ENCODE results near the gene SMYD3.

The SMYD3 gene

GRCh38 chr1:245931450-245931849 lies 575.6 kb downstream of the SMYD3 start:
- H3K36me3 ChIP-seq (ENCODE audit: control insufficient read depth in 1 of 2, insufficient read depth in 2 of 2, low read length in 2 of 2): peaks cover 0 to 5% of the 10 kb centered on the region in 2 donors
- H3K4me3 ChIP-seq (ENCODE audit: low read depth in 1 of 2, low read length in 2 of 2): no peak overlapping the region
- H3K27me3 ChIP-seq (ENCODE audit: low read depth, low read length): no peaks in the 10 kb centered on the region
- H3K4me1 ChIP-seq (ENCODE audit: control insufficient read depth in 1 of 2, insufficient read depth in 2 of 2, low read length in 2 of 2): peaks cover 0 to 6% of the 10 kb centered on the region in 2 donors
- no peaks in the 10 kb centered on the region for H3K9me3 ChIP-seq (ENCODE audit: control insufficient read depth in 1 of 2, low read length in 2 of 2)
- no peak overlapping the region for H3K27ac ChIP-seq (ENCODE audit: low read length)

- no peaks in the 10 kb centered on the region for H3K9me3 ChIP-seq (ENCODE audit: control insufficient read depth in 1 of 2, low read length in 2 of 2)
- peaks cover 0 to 5% of the 10 kb centered on the region in 2 donors for H3K36me3 ChIP-seq (ENCODE audit: control insufficient read depth in 1 of 2, insufficient read depth in 2 of 2, low read length in 2 of 2)
- H3K4me1 ChIP-seq (ENCODE audit: control insufficient read depth in 1 of 2, insufficient read depth in 2 of 2, low read length in 2 of 2): peaks cover 0 to 6% of the 10 kb centered on the region in 2 donors
- H3K27ac ChIP-seq (ENCODE audit: low read length): no peak overlapping the region
- H3K4me3 ChIP-seq (ENCODE audit: low read depth in 1 of 2, low read length in 2 of 2): no peak overlapping the region
- H3K27me3 ChIP-seq (ENCODE audit: low read depth, low read length): no peaks in the 10 kb centered on the region
Observed at GRCh38 chr1:245929224-245929623, 577.9 kb downstream of the SMYD3 start.

- Histone ChIP-seq H3K4me1 (ENCODE audit: control insufficient read depth in 1 of 2, insufficient read depth in 2 of 2, low read length in 2 of 2) (peaks cover 0 to 6% of the 10 kb centered on the region in 2 donors), H3K27ac (ENCODE audit: low read length) (no peak overlapping the region), H3K27me3 (ENCODE audit: low read depth, low read length) (no peaks in the 10 kb centered on the region), H3K36me3 (ENCODE audit: control insufficient read depth in 1 of 2, insufficient read depth in 2 of 2, low read length in 2 of 2) (peaks cover 0 to 5% of the 10 kb centered on the region in 2 donors), H3K4me3 (ENCODE audit: low read depth in 1 of 2, low read length in 2 of 2) (no peak overlapping the region), H3K9me3 (ENCODE audit: control insufficient read depth in 1 of 2, low read length in 2 of 2) (no peaks in the 10 kb centered on the region)
Observed at GRCh38 chr1:245926888-245927287, 580.2 kb downstream of the SMYD3 start.

GRCh38 chr1:245923215-245923614 lies 583.9 kb downstream of the SMYD3 start:
- Histone ChIP-seq H3K4me3 (ENCODE audit: low read depth in 1 of 2, low read length in 2 of 2) (no peak overlapping the region), H3K36me3 (ENCODE audit: control insufficient read depth in 1 of 2, insufficient read depth in 2 of 2, low read length in 2 of 2) (peaks cover 0 to 5% of the 10 kb centered on the region in 2 donors), H3K4me1 (ENCODE audit: control insufficient read depth in 1 of 2, insufficient read depth in 2 of 2, low read length in 2 of 2) (no peaks in the 10 kb centered on the region), H3K27me3 (ENCODE audit: low read depth, low read length) (no peaks in the 10 kb centered on the region), H3K9me3 (ENCODE audit: control insufficient read depth in 1 of 2, low read length in 2 of 2) (no peaks in the 10 kb centered on the region), H3K27ac (ENCODE audit: low read length) (no peak overlapping the region)

- Histone ChIP-seq H3K4me1 (ENCODE audit: control insufficient read depth in 1 of 2, insufficient read depth in 2 of 2, low read length in 2 of 2) (no peaks in the 10 kb centered on the region), H3K27ac (ENCODE audit: low read length) (no peak overlapping the region), H3K4me3 (ENCODE audit: low read depth in 1 of 2, low read length in 2 of 2) (no peak overlapping the region), H3K27me3 (ENCODE audit: low read depth, low read length) (no peaks in the 10 kb centered on the region), H3K9me3 (ENCODE audit: control insufficient read depth in 1 of 2, low read length in 2 of 2) (no peaks in the 10 kb centered on the region), H3K36me3 (ENCODE audit: control insufficient read depth in 1 of 2, insufficient read depth in 2 of 2, low read length in 2 of 2) (no peaks in the 10 kb centered on the region)
Observed at GRCh38 chr1:245921417-245921816, 585.7 kb downstream of the SMYD3 start.

- Histone ChIP-seq H3K27ac (ENCODE audit: low read length) (no peak overlapping the region), H3K4me1 (ENCODE audit: control insufficient read depth in 1 of 2, insufficient read depth in 2 of 2, low read length in 2 of 2) (no peaks in the 10 kb centered on the region), H3K27me3 (ENCODE audit: low read depth, low read length) (no peaks in the 10 kb centered on the region), H3K36me3 (ENCODE audit: control insufficient read depth in 1 of 2, insufficient read depth in 2 of 2, low read length in 2 of 2) (no peaks in the 10 kb centered on the region), H3K4me3 (ENCODE audit: low read depth in 1 of 2, low read length in 2 of 2) (no peak overlapping the region), H3K9me3 (ENCODE audit: control insufficient read depth in 1 of 2, low read length in 2 of 2) (peaks cover 0 to 4% of the 10 kb centered on the region in 2 donors)
Observed at GRCh38 chr1:245917403-245917802, 589.7 kb downstream of the SMYD3 start.

GRCh38 chr1:245915841-245916240 lies 591.2 kb downstream of the SMYD3 start:
- Histone ChIP-seq H3K27ac (ENCODE audit: low read length) (no peak overlapping the region), H3K27me3 (ENCODE audit: low read depth, low read length) (no peaks in the 10 kb centered on the region), H3K4me1 (ENCODE audit: control insufficient read depth in 1 of 2, insufficient read depth in 2 of 2, low read length in 2 of 2) (no peaks in the 10 kb centered on the region), H3K9me3 (ENCODE audit: control insufficient read depth in 1 of 2, low read length in 2 of 2) (peaks cover 0 to 4% of the 10 kb centered on the region in 2 donors), H3K36me3 (ENCODE audit: control insufficient read depth in 1 of 2, insufficient read depth in 2 of 2, low read length in 2 of 2) (no peaks in the 10 kb centered on the region), H3K4me3 (ENCODE audit: low read depth in 1 of 2, low read length in 2 of 2) (no peak overlapping the region)

- Histone ChIP-seq H3K9me3 (ENCODE audit: control insufficient read depth in 1 of 2, low read length in 2 of 2) (peaks cover 0 to 4% of the 10 kb centered on the region in 2 donors), H3K36me3 (ENCODE audit: control insufficient read depth in 1 of 2, insufficient read depth in 2 of 2, low read length in 2 of 2) (no peaks in the 10 kb centered on the region), H3K27ac (ENCODE audit: low read length) (no peak overlapping the region), H3K4me3 (ENCODE audit: low read depth in 1 of 2, low read length in 2 of 2) (no peak overlapping the region), H3K4me1 (ENCODE audit: control insufficient read depth in 1 of 2, insufficient read depth in 2 of 2, low read length in 2 of 2) (no peaks in the 10 kb centered on the region), H3K27me3 (ENCODE audit: low read depth, low read length) (no peaks in the 10 kb centered on the region)
Observed at GRCh38 chr1:245915406-245915805, 591.7 kb downstream of the SMYD3 start.

- Histone ChIP-seq H3K4me1 (ENCODE audit: control insufficient read depth in 1 of 2, insufficient read depth in 2 of 2, low read length in 2 of 2) (no peaks in the 10 kb centered on the region), H3K27me3 (ENCODE audit: low read depth, low read length) (no peaks in the 10 kb centered on the region), H3K27ac (ENCODE audit: low read length) (no peak overlapping the region), H3K4me3 (ENCODE audit: low read depth in 1 of 2, low read length in 2 of 2) (no peak overlapping the region), H3K9me3 (ENCODE audit: control insufficient read depth in 1 of 2, low read length in 2 of 2) (no peaks in the 10 kb centered on the region), H3K36me3 (ENCODE audit: control insufficient read depth in 1 of 2, insufficient read depth in 2 of 2, low read length in 2 of 2) (no peaks in the 10 kb centered on the region)
Observed at GRCh38 chr1:245908543-245908942, 598.5 kb downstream of the SMYD3 start.

GRCh38 chr1:245906207-245906606 lies 600.9 kb downstream of the SMYD3 start:
- Histone ChIP-seq H3K4me1 (ENCODE audit: control insufficient read depth in 1 of 2, insufficient read depth in 2 of 2, low read length in 2 of 2) (no peaks in the 10 kb centered on the region), H3K9me3 (ENCODE audit: control insufficient read depth in 1 of 2, low read length in 2 of 2) (no peaks in the 10 kb centered on the region), H3K4me3 (ENCODE audit: low read depth in 1 of 2, low read length in 2 of 2) (no peak overlapping the region), H3K36me3 (ENCODE audit: control insufficient read depth in 1 of 2, insufficient read depth in 2 of 2, low read length in 2 of 2) (no peaks in the 10 kb centered on the region), H3K27me3 (ENCODE audit: low read depth, low read length) (no peaks in the 10 kb centered on the region), H3K27ac (ENCODE audit: low read length) (no peak overlapping the region)

GRCh38 chr1:245903851-245904250 lies 603.2 kb downstream of the SMYD3 start:
- no peaks in the 10 kb centered on the region for H3K4me1 ChIP-seq (ENCODE audit: control insufficient read depth in 1 of 2, insufficient read depth in 2 of 2, low read length in 2 of 2)
- H3K27ac ChIP-seq (ENCODE audit: low read length): no peak overlapping the region
- no peaks in the 10 kb centered on the region for H3K27me3 ChIP-seq (ENCODE audit: low read depth, low read length)
- no peaks in the 10 kb centered on the region for H3K9me3 ChIP-seq (ENCODE audit: control insufficient read depth in 1 of 2, low read length in 2 of 2)
- H3K36me3 ChIP-seq (ENCODE audit: control insufficient read depth in 1 of 2, insufficient read depth in 2 of 2, low read length in 2 of 2): no peaks in the 10 kb centered on the region
- no peak overlapping the region for H3K4me3 ChIP-seq (ENCODE audit: low read depth in 1 of 2, low read length in 2 of 2)

GRCh38 chr1:245901565-245901964 lies 605.5 kb downstream of the SMYD3 start:
- Histone ChIP-seq H3K27me3 (ENCODE audit: low read depth, low read length) (no peaks in the 10 kb centered on the region), H3K9me3 (ENCODE audit: control insufficient read depth in 1 of 2, low read length in 2 of 2) (no peaks in the 10 kb centered on the region), H3K4me3 (ENCODE audit: low read depth in 1 of 2, low read length in 2 of 2) (no peak overlapping the region), H3K36me3 (ENCODE audit: control insufficient read depth in 1 of 2, insufficient read depth in 2 of 2, low read length in 2 of 2) (no peaks in the 10 kb centered on the region), H3K27ac (ENCODE audit: low read length) (no peak overlapping the region), H3K4me1 (ENCODE audit: control insufficient read depth in 1 of 2, insufficient read depth in 2 of 2, low read length in 2 of 2) (peaks cover 0 to 3% of the 10 kb centered on the region in 2 donors)

All from muscle layer of duodenum (tissue), 2 donors.